ENCODE results near the gene GPX6. TPM values are rescaled to one million over a fixed set of nuclear protein-coding genes. Genes with fewer than 3 reads are reported as not detected.
"Not testable (repeated sequence)": the region's sequence is repeated elsewhere in the genome, so short reads cannot be mapped to it uniquely, and the experiment has no call there.

Gene GPX6
- total RNA-seq, 4 donors from 2014 or later, result not detected

GRCh38 chr6:28511628-28512300 is 3.8 kb downstream of the GPX6 start:
- no peaks in the 10 kb centered on the region for H3K27me3 ChIP-seq

GRCh38 chr6:28506807-28507475 is 8.7 kb downstream of the GPX6 start:
- DNase-seq, result no peak
- no peak overlapping the region for H3K27ac ChIP-seq
- intact Hi-C loops (cut with DNase I; ENCODE audit: low total_unique reads), result no loop called here
- no peak for TF ChIP-seq POLR2A (IDR thresholded peaks at IDR 0.05)
- no peak for TF ChIP-seq CTCF (IDR thresholded peaks at IDR 0.05)
- no peaks in the 10 kb centered on the region for H3K27me3 ChIP-seq
- no peaks in the 10 kb centered on the region for H3K4me1 ChIP-seq
- no peaks in the 10 kb centered on the region for H3K36me3 ChIP-seq
- no peaks in the 10 kb centered on the region for H3K9me3 ChIP-seq
- H3K4me3 ChIP-seq, result no peak overlapping the region

More at GRCh38 chr6:28511628-28512300, 3.8 kb downstream of the GPX6 start:
- Histone ChIP-seq H3K4me1 (no peaks in the 10 kb centered on the region), H3K4me3 (no peak overlapping the region), H3K36me3 (no peaks in the 10 kb centered on the region), H3K27ac (no peak overlapping the region), H3K9me3 (no peaks in the 10 kb centered on the region)
- intact Hi-C loops (cut with DNase I; ENCODE audit: low total_unique reads), result no loop called here
- no peak for TF ChIP-seq POLR2A (IDR thresholded peaks at IDR 0.05)
- TF ChIP-seq CTCF (IDR thresholded peaks at IDR 0.05), result no peak
- no peak for DNase-seq

GRCh38 chr6:28505733-28506132 is 9.9 kb downstream of the GPX6 start:
- no peak overlapping the region for H3K4me3 ChIP-seq
- H3K27me3 ChIP-seq, result no peaks in the 10 kb centered on the region
- no peak for DNase-seq
- no peaks in the 10 kb centered on the region for H3K4me1 ChIP-seq
- TF ChIP-seq CTCF (IDR thresholded peaks at IDR 0.05), result no peak
- no peak for TF ChIP-seq POLR2A (IDR thresholded peaks at IDR 0.05)
- no peak overlapping the region for H3K27ac ChIP-seq
- intact Hi-C loops (cut with DNase I; ENCODE audit: low total_unique reads), result no loop called here
- H3K9me3 ChIP-seq, result no peaks in the 10 kb centered on the region
- H3K36me3 ChIP-seq, result no peaks in the 10 kb centered on the region

GRCh38 chr6:28502709-28503305 is 12.8 kb downstream of the GPX6 start:
- H3K36me3 ChIP-seq; H3K27me3 ChIP-seq; H3K4me1 ChIP-seq; DNase-seq; H3K27ac ChIP-seq; intact Hi-C loops (cut with DNase I; ENCODE audit: low total_unique reads); H3K9me3 ChIP-seq; H3K4me3 ChIP-seq: not testable (repeated sequence)

GRCh38 chr6:28502136-28502535 is 13.5 kb downstream of the GPX6 start:
- DNase-seq; H3K36me3 ChIP-seq; H3K4me3 ChIP-seq; H3K9me3 ChIP-seq; H3K4me1 ChIP-seq; intact Hi-C loops (cut with DNase I; ENCODE audit: low total_unique reads); H3K27me3 ChIP-seq; H3K27ac ChIP-seq: not testable (repeated sequence)

GRCh38 chr6:28501259-28501658 is 14.3 kb downstream of the GPX6 start:
- H3K4me1 ChIP-seq, result no peaks in the 10 kb centered on the region
- no peaks in the 10 kb centered on the region for H3K27me3 ChIP-seq
- intact Hi-C loops (cut with DNase I; ENCODE audit: low total_unique reads), result no loop called here
- H3K36me3 ChIP-seq, result no peaks in the 10 kb centered on the region
- H3K4me3 ChIP-seq, result no peak overlapping the region
- DNase-seq, result no peak
- H3K27ac ChIP-seq, result no peak overlapping the region
- H3K9me3 ChIP-seq, result no peaks in the 10 kb centered on the region
- TF ChIP-seq CTCF (IDR thresholded peaks at IDR 0.05) (no peak), POLR2A (IDR thresholded peaks at IDR 0.05) (no peak)
